Measurements from ENCODE around the gene KIAA1614.
"Not testable (repeated sequence)": the region's sequence is repeated elsewhere in the genome, so short reads cannot be mapped to it uniquely, and the experiment has no call there.

The KIAA1614 gene

GRCh38 chr1:180966312-180966711 is 53.6 kb downstream of the KIAA1614 start:
- Histone ChIP-seq H3K36me3 (no peaks in the 10 kb centered on the region), H3K27me3 (ENCODE audit: insufficient read depth, low read depth, severe bottlenecking) (no peaks in the 10 kb centered on the region), H3K27ac (no peak overlapping the region), H3K4me3 (ENCODE audit: low read depth, low read length) (no peak overlapping the region), H3K9me3 (ENCODE audit: severe bottlenecking) (no peaks in the 10 kb centered on the region)
- TF ChIP-seq CTCF (IDR thresholded peaks at IDR 0.05; ENCODE audit: low read depth, low read length) = no peak
- DNase-seq = no peak

GRCh38 chr1:180966744-180967536 is 54.2 kb downstream of the KIAA1614 start:
- Histone ChIP-seq H3K9me3 (ENCODE audit: severe bottlenecking) (no peaks in the 10 kb centered on the region), H3K27ac (no peak overlapping the region), H3K4me3 (ENCODE audit: low read depth, low read length) (no peak overlapping the region), H3K27me3 (ENCODE audit: insufficient read depth, low read depth, severe bottlenecking) (no peaks in the 10 kb centered on the region), H3K36me3 (no peaks in the 10 kb centered on the region)
- DNase-seq = no peak
- TF ChIP-seq CTCF (IDR thresholded peaks at IDR 0.05; ENCODE audit: low read depth, low read length) = no peak

- no peak for TF ChIP-seq CTCF (IDR thresholded peaks at IDR 0.05; ENCODE audit: low read depth, low read length)
- H3K27me3 ChIP-seq (ENCODE audit: insufficient read depth, low read depth, severe bottlenecking) = no peaks in the 10 kb centered on the region
- H3K4me3 ChIP-seq (ENCODE audit: low read depth, low read length) = no peak overlapping the region
- no peak overlapping the region for H3K27ac ChIP-seq
- DNase-seq = no peak
- H3K9me3 ChIP-seq (ENCODE audit: severe bottlenecking) = no peaks in the 10 kb centered on the region
- H3K36me3 ChIP-seq = 0 out of 2 replicates have a peak, but pooled peaks cover 2% of the 10 kb centered on the region
These were observed 54.9 kb downstream of the KIAA1614 start for GRCh38 chr1:180967558-180967957.

- not testable (repeated sequence) for DNase-seq; H3K9me3 ChIP-seq (ENCODE audit: severe bottlenecking); H3K27me3 ChIP-seq (ENCODE audit: insufficient read depth, low read depth, severe bottlenecking); H3K36me3 ChIP-seq; H3K4me3 ChIP-seq (ENCODE audit: low read depth, low read length); H3K27ac ChIP-seq
These were observed 56.1 kb downstream of the KIAA1614 start for GRCh38 chr1:180968834-180969233.

- no peak for TF ChIP-seq CTCF (IDR thresholded peaks at IDR 0.05; ENCODE audit: low read depth, low read length)
- Histone ChIP-seq H3K27ac (no peak overlapping the region), H3K9me3 (ENCODE audit: severe bottlenecking) (no peaks in the 10 kb centered on the region), H3K36me3 (0 out of 2 replicates have a peak, but pooled peaks cover 2% of the 10 kb centered on the region), H3K4me3 (ENCODE audit: low read depth, low read length) (no peak overlapping the region), H3K27me3 (ENCODE audit: insufficient read depth, low read depth, severe bottlenecking) (no peaks in the 10 kb centered on the region)
- DNase-seq = no peak
These were observed 56.7 kb downstream of the KIAA1614 start for GRCh38 chr1:180969434-180969833.

GRCh38 chr1:180970333-180971079 is 57.8 kb downstream of the KIAA1614 start:
- Histone ChIP-seq H3K27me3 (ENCODE audit: insufficient read depth, low read depth, severe bottlenecking) (no peaks in the 10 kb centered on the region), H3K9me3 (ENCODE audit: severe bottlenecking) (no peaks in the 10 kb centered on the region), H3K27ac (no peak overlapping the region), H3K4me3 (ENCODE audit: low read depth, low read length) (no peak overlapping the region), H3K36me3 (0 out of 2 replicates have a peak, but pooled peaks cover 2% of the 10 kb centered on the region)
- TF ChIP-seq CTCF (IDR thresholded peaks at IDR 0.05; ENCODE audit: low read depth, low read length) = no peak
- DNase-seq = no peak

All from WERI-Rb-1 (cell line).